IMR-90 (cell line): ENCODE data around the gene TBC1D16. TPM values are rescaled to one million over a fixed set of nuclear protein-coding genes. Genes with fewer than 3 reads are reported as not detected.

Source experiments
- ATAC-seq: fragments of 200-7000 bp; cut with Tn5 transposase; 2 replicates; pipeline ENCODE4 v1.9.1; 2020; ENCODE audit warnings: low read depth, mild to moderate bottlenecking, moderate library complexity
- BruUV-seq: library from RNA; stranded (reverse); fragments of 400-500 nt; replicated peaks from 2 replicates; lab custom pipeline; 2021; lab: Mats Ljungman, UMichigan
- CTCF ChIA-PET: fragments of 300-600 bp; formaldehyde crosslinking; extraction: SDS; loops from one replicate; lab custom pipeline; 2021; ENCODE audit warnings: antibody characterized with exemption; lab: Yijun Ruan, JAX
- POLR2A ChIA-PET: fragments of 300-600 bp; sonication (Branson Sonifier 250); formaldehyde crosslinking; loops from one replicate; lab custom pipeline; 2022; ENCODE audit warnings: antibody characterized with exemption; ENCODE audit not compliant: unreplicated experiment; lab: Charles Lee
- DNase-seq: peaks from one replicate; pipeline ENCODE4 v3.0.0; 2013
- H2AFZ ChIP-seq: replicated peaks from 2 replicates; pipeline ENCODE3; 2013; ENCODE audit warnings: low read length, mild to moderate bottlenecking; ENCODE audit not compliant: poor library complexity
- H2AK5ac ChIP-seq: 2 replicates; pipeline ENCODE4 v1.6.1; 2013; ENCODE audit warnings: low read depth, low read length, inconsistent platforms
- H2AK9ac ChIP-seq: replicated peaks from 2 replicates; pipeline ENCODE3; 2013; ENCODE audit warnings: mild to moderate bottlenecking, low read depth, low read length, moderate library complexity; ENCODE audit not compliant: poor library complexity
- H2BK120ac ChIP-seq: 2 replicates; pipeline ENCODE4 v1.6.1; 2013; ENCODE audit warnings: low read depth, low read length, inconsistent platforms
- H2BK15ac ChIP-seq: 3 replicates; pipeline ENCODE4 v1.6.1; 2013; ENCODE audit warnings: low read depth, low read length, inconsistent platforms
- H2BK20ac ChIP-seq: 2 replicates; pipeline ENCODE4 v1.6.1; 2013; ENCODE audit warnings: low read depth, mild to moderate bottlenecking, inconsistent platforms, low read length, moderate library complexity
- H2BK5ac ChIP-seq: 2 replicates; pipeline ENCODE4 v1.6.1; 2013; ENCODE audit warnings: mild to moderate bottlenecking, low read depth, low read length, inconsistent platforms; ENCODE audit not compliant: poor library complexity, severe bottlenecking
- H3K14ac ChIP-seq: replicated peaks from 2 replicates; pipeline ENCODE4 v1.6.1; 2013; ENCODE audit warnings: low read depth, low read length, inconsistent platforms
- H3K18ac ChIP-seq: 2 replicates; pipeline ENCODE4 v1.6.1; 2013; ENCODE audit warnings: low read depth, low read length, control low read depth
- H3K23ac ChIP-seq: 2 replicates; pipeline ENCODE4 v1.6.1; 2013; ENCODE audit warnings: low read depth, low read length, inconsistent platforms
- H3K27ac ChIP-seq: 2 replicates; pipeline ENCODE4 v1.5.1; 2013; ENCODE audit warnings: mild to moderate bottlenecking, control low read depth, low read length; ENCODE audit not compliant: insufficient read depth
- H3K27me3 ChIP-seq: 2 replicates; pipeline ENCODE4 v1.6.1; 2013; ENCODE audit warnings: low read length; ENCODE audit not compliant: control insufficient read depth, insufficient read depth
- H3K36me3 ChIP-seq: 2 replicates; pipeline ENCODE4 v1.6.1; 2013; ENCODE audit warnings: low read length, mixed read lengths; ENCODE audit not compliant: control insufficient read depth, insufficient read depth
- H3K4ac ChIP-seq: 2 replicates; pipeline ENCODE4 v1.6.1; 2013; ENCODE audit warnings: low read depth, low read length, inconsistent platforms
- H3K4me1 ChIP-seq: 2 replicates; pipeline ENCODE4 v1.6.1; 2013; ENCODE audit warnings: low read length, mixed read lengths; ENCODE audit not compliant: control insufficient read depth, insufficient read depth
- H3K4me2 ChIP-seq: 2 replicates; pipeline ENCODE4 v1.6.1; 2013; ENCODE audit warnings: low read depth, mild to moderate bottlenecking, control low read depth, low read length, moderate library complexity
- H3K4me3 ChIP-seq: 2 replicates; pipeline ENCODE4 v1.5.1; 2013; ENCODE audit warnings: low read depth, mild to moderate bottlenecking, control low read depth, low read length, moderate library complexity; ENCODE audit not compliant: insufficient read depth
- H3K56ac ChIP-seq: 2 replicates; pipeline ENCODE4 v1.6.1; 2013; ENCODE audit warnings: low read length, inconsistent platforms; ENCODE audit not compliant: insufficient read depth; ENCODE audit errors: extremely low read depth
- H3K79me1 ChIP-seq, 2 experiments: 2 replicates each; pipeline ENCODE4 v1.6.1; 2013; ENCODE audit warnings: low read length in 2 of 2, inconsistent platforms in 1 of 2, low read depth in 1 of 2
- H3K9ac ChIP-seq: 2 replicates; pipeline ENCODE4 v1.6.1; 2013; ENCODE audit warnings: low read depth, low read length, control low read depth
- H3K9me1 ChIP-seq: 2 replicates; pipeline ENCODE4 v1.6.1; 2013; ENCODE audit warnings: low read length, inconsistent platforms; ENCODE audit not compliant: insufficient read depth
- H3K9me3 ChIP-seq: 2 replicates; pipeline ENCODE4 v1.6.1; 2013; ENCODE audit warnings: low read length; ENCODE audit not compliant: control insufficient read depth, insufficient read depth
- H4K20me1 ChIP-seq: 2 replicates; pipeline ENCODE4 v1.6.1; 2013; ENCODE audit warnings: low read length, inconsistent platforms; ENCODE audit not compliant: insufficient read depth
- H4K5ac ChIP-seq: 2 replicates; pipeline ENCODE4 v1.6.1; 2013; ENCODE audit warnings: mild to moderate bottlenecking, low read depth, low read length, control low read depth
- H4K8ac ChIP-seq, 2 experiments: 2 replicates each; pipeline ENCODE4 v1.6.1; 2013; ENCODE audit warnings: low read depth in 2 of 2, low read length in 2 of 2, control low read depth in 1 of 2, inconsistent platforms in 1 of 2
- H4K91ac ChIP-seq: 2 replicates; pipeline ENCODE4 v1.6.1; 2013; ENCODE audit warnings: low read depth, low read length, inconsistent platforms; ENCODE audit not compliant: insufficient read depth
- BHLHE40 ChIP-seq: fragments of 150-350 bp; IDR thresholded peaks from 2 replicates; pipeline ENCODE4 v1.6.1; 2016; ENCODE audit warnings: mild to moderate bottlenecking, low read depth, low read length
- CEBPB ChIP-seq: IDR thresholded peaks from 2 replicates; pipeline ENCODE4 v1.6.1; 2012; ENCODE audit warnings: low read depth, low read length, improper control_type of control experiment
- CHD1 ChIP-seq: IDR thresholded peaks from 2 replicates; pipeline ENCODE4 v1.6.1; 2012; ENCODE audit warnings: low read depth, low read length, improper control_type of control experiment
- CTCF ChIP-seq: conservative IDR thresholded peaks from 2 replicates; pipeline ENCODE4 v1.5.1; 2012; ENCODE audit warnings: mild to moderate bottlenecking, low read depth, low read length, improper control_type of control experiment
- ELK1 ChIP-seq: fragments of 150-350 bp; IDR thresholded peaks from 2 replicates; pipeline ENCODE4 v1.6.1; 2016; ENCODE audit warnings: low read depth, mild to moderate bottlenecking, low read length, moderate library complexity, borderline replicate concordance
- FOS ChIP-seq: fragments of 150-350 bp; IDR thresholded peaks from 2 replicates; pipeline ENCODE4 v1.6.1; 2016; ENCODE audit warnings: low read depth, low read length
- MAZ ChIP-seq: IDR thresholded peaks from 2 replicates; pipeline ENCODE4 v1.6.1; 2012; ENCODE audit warnings: low read depth, mild to moderate bottlenecking, low read length, improper control_type of control experiment, moderate library complexity, borderline replicate concordance
- NFE2L2 ChIP-seq: fragments of 150-350 bp; IDR thresholded peaks from 2 replicates; pipeline ENCODE4 v1.6.1; 2016; ENCODE audit warnings: low read depth, mild to moderate bottlenecking, low read length
- POLR2A ChIP-seq: IDR thresholded peaks from 2 replicates; pipeline ENCODE4 v1.6.1; 2012; ENCODE audit warnings: mild to moderate bottlenecking, low read depth, low read length
- RAD21 ChIP-seq: IDR thresholded peaks from 2 replicates; pipeline ENCODE4 v1.6.1; 2012; ENCODE audit warnings: low read length, improper control_type of control experiment
- RCOR1 ChIP-seq: IDR thresholded peaks from 2 replicates; pipeline ENCODE4 v1.6.1; 2012; ENCODE audit warnings: mild to moderate bottlenecking, low read length, improper control_type of control experiment; ENCODE audit not compliant: insufficient replicate concordance
- RFX5 ChIP-seq: IDR thresholded peaks from 2 replicates; pipeline ENCODE4 v1.8.0; 2012; ENCODE audit warnings: low read depth, mild to moderate bottlenecking, low read length, moderate library complexity
- SMC3 ChIP-seq: fragments of 150-350 bp; IDR thresholded peaks from 2 replicates; pipeline ENCODE4 v1.6.1; 2016; ENCODE audit warnings: low read depth, mild to moderate bottlenecking, antibody characterized with exemption, low read length, moderate library complexity
- USF2 ChIP-seq: fragments of 150-350 bp; IDR thresholded peaks from 2 replicates; pipeline ENCODE4 v1.6.1; 2017; ENCODE audit warnings: mild to moderate bottlenecking, antibody characterized with exemption, low read length, low read depth
- WGBS, 2 experiments: methylation state at CpG; one replicate each; pipeline versions ENCODE4 v1.1.5 to v1.1.7; 2013; ENCODE audit warnings: missing lambda C conversion rate in 2 of 2; ENCODE audit not compliant: insufficient read length in 1 of 2; ENCODE audit errors: extremely low coverage in 2 of 2; 5-methylcytosine and 5-hydroxymethylcytosine counted together
- dilution Hi-C: fragments of 300-500 bp; cut with HindIII; formaldehyde crosslinking; loops from one replicate; pipeline ENCODE4 v1.14.3; 2018; ENCODE audit warnings: low sequenced_read_pairs; ENCODE audit not compliant: unreplicated experiment
- in situ Hi-C: fragments of 300-500 bp; cut with MboI; formaldehyde crosslinking; loops from 3 replicates; pipeline ENCODE4 v1.14.3; 2019; ENCODE audit warnings: low sequenced_read_pairs, inconsistent platforms, mixed read lengths
- intact Hi-C: fragments of 100-400 bp; cut with micrococcal nuclease; formaldehyde crosslinking; loops from 2 replicates; pipeline ENCODE4 v1.10.0; 2022
- polyA plus RNA-seq, 3 experiments: library from polyadenylated mRNA; depleted of rRNA; stranded (reverse); fragments of >200 nt; gene quantifications; 2 replicates each; pipeline ENCODE4 v1.2.3, GENCODE V29; 2012; ENCODE audit warnings: low replicate concordance in 1 of 3
- total RNA-seq: library from RNA; depleted of rRNA; stranded (reverse); fragments of >200 nt; gene quantifications from 2 replicates; pipeline ENCODE4 v1.2.3, GENCODE V29; 2012

The TBC1D16 gene
- total and polyA plus RNA-seq, 2 of the 4 experiments (the other 2 are of a cell fraction): 10.1 to 16.7 TPM

GRCh38 chr17:79946352-79947231 lies 89.1 kb downstream of the TBC1D16 start:
- Histone ChIP-seq H3K4me1 (peaks cover 7% of the 10 kb centered on the region; the same call in 1 of the 2 replicates), H2BK120ac (no peak overlapping the region), H2BK20ac (no peak overlapping the region), H3K36me3 (peaks cover 48% of the 10 kb centered on the region), H3K27ac (no peak overlapping the region), H2AFZ (no peak overlapping the region), H3K4me2 (no peak overlapping the region), H3K27me3 (no peaks in the 10 kb centered on the region), H3K56ac (no peak overlapping the region), H4K8ac (no peak overlapping the region), H3K23ac (no peak overlapping the region), H2AK5ac (no peak overlapping the region), H3K18ac (no peak overlapping the region), H3K4ac (no peak overlapping the region), H3K9me1 (peaks cover 4% of the 10 kb centered on the region; the same call in 1 of the 2 replicates), H2AK9ac (no peak overlapping the region), H4K5ac (no peak overlapping the region), H4K20me1 (peaks cover 7% of the 10 kb centered on the region), H3K9me3 (no peaks in the 10 kb centered on the region), H4K91ac (no peak overlapping the region), H3K4me3 (no peak overlapping the region), H3K9ac (no peak overlapping the region), H3K14ac (no peak overlapping the region), H2BK15ac (no peak overlapping the region), H2BK5ac (no peak overlapping the region), H3K79me1 (peaks cover 0 to 3% of the 10 kb centered on the region in 2 experiments; a peak in 2 of 4 replicates)
- ATAC-seq (no peak), DNase-seq (no peak)
- BruUV-seq: no TSS peak
- in situ Hi-C loops: no loop called here
- WGBS, 2 experiments: 97% methylated on average over 10 of the region's 25 CpGs; no CpG with 5 or more reads in 1 of the 2 experiments
- POLR2A ChIA-PET: no interaction called here
- CTCF ChIA-PET: interaction anchor here (0.6 kb wide), 1 partner anchor 49 kb away, joined by 5 read pairs; no protein-coding TSS in a partner anchor
- intact Hi-C loops: no loop called here
- dilution Hi-C loops: no loop called here
- TF ChIP-seq CEBPB (no peak), NFE2L2 (no peak), RFX5 (no peak), MAZ (no peak), POLR2A (no peak), USF2 (no peak), FOS (no peak), ELK1 (no peak), BHLHE40 (no peak), RAD21 (no peak), RCOR1 (no peak), CHD1 (no peak), CTCF (no peak), SMC3 (no peak)
